GM18909 (cell line): Measurements from ENCODE around the gene TRPV5.

Experiments
- ATAC-seq: cut with Tn5 transposase; IDR thresholded peaks from one replicate; pipeline ENCODE4 v1.9.1; 2021; ENCODE audit warnings: mild to moderate bottlenecking; ENCODE audit not compliant: unreplicated experiment, poor library complexity

Gene TRPV5

DNA sequence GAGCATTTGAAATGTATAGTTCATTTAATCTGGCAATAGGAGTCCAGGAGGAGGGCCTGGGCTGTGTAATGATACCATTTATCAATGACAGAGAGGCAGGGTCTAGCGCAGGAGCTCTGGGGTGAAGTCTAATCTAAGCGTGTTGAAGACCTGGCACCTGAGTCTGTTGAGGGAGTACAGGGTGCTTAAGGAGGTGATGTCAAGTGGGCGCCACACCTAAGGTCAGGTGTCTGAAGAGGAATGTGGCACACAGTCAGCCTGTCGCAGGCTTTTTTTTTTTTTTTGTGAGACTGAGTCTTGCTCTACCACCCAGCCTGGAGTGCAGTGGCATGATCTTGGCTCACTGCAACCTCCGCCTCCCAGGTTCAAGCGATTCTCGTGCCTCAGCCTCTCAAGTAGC lies 8.0 kb upstream of the TRPV5 start:
- no peak for ATAC-seq

DNA sequence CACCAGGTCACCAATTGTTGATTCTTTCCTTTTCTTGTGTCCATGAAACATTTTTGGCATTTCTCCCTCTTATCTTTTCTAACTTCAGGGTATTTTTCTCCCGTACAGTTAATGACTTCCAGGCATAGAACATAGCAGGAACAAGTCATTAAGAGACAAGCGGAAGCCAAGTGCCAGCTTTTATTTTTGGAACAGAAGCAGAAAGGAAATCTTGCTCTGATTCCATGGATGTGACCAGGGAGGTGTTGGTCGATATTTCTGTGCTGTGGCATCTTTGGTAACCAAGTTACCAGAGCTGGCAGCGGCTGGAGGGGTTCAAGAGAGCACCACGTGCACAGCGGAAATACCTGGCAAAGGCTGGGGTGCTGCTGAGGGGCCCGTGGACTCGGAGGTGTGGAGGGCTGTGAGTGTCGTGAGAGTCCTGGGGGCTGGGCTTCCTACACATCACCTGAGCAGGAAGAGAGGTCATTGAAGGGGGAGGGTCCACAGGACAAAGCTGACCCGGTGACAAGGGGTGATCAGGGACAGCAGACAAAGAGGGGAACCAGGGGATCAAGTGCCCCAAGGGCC lies 7.5 kb upstream of the TRPV5 start:
- no peak for ATAC-seq

DNA sequence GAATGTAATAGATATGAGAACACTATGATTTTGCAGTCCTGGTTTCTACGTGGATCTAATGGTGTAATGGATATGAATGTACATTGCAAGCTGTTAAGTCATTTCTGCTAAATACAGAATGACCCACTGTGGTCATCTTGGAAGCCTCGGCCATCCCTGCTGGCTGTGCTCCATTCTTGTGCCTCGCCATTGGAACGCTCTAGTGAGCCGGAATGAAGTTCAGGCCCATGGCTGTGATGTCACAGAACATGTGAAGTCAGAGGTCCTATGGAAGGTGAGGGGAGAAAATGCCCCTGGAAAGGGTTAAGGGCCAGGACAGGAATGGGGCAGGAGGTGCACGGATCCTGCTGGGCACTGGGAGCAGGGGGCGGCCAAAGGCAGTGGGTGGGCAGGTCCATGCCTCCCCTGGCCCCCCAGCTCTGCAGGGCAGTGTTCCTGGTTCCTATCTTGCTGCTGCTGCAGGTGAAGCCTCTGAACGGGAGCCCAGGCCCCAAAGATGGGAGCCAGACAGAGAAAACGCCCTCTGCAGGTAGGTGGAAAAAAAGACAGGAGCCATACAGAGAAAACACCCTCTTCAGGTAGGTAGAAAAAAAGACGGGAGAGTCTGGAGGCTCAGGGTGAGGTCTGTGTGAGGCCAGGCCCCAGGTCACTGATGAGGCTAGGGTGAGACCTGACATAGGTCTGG lies 5.8 kb upstream of the TRPV5 start, which contains the start of gene LLCFC1:
Gene LLCFC1 (plus strand): TSS at position 259 of the 685 bp plus-strand sequence. CDS start 138 bp downstream, at position 397.
- ATAC-seq: no peak

DNA sequence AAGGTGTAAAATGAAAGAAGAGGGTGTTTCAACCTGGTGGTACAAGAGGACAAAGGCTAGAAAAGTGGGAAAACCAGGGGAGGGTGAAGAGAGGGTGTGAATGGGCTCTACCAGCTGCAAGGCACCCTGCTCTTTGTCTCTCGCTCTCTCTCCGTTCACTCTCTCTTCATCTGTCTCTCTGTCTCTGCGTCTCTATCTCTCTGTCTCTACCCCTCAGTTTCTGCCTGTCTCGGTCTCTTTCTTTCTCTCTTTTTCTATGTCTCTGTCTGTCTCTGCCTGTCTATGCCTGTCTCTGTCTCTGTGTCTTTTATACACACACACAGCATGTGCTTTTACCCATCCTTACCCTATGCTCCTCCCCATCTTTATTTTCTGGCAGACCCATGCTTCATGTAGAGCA lies 5.1 kb upstream of the TRPV5 start:
- no peak for ATAC-seq

DNA sequence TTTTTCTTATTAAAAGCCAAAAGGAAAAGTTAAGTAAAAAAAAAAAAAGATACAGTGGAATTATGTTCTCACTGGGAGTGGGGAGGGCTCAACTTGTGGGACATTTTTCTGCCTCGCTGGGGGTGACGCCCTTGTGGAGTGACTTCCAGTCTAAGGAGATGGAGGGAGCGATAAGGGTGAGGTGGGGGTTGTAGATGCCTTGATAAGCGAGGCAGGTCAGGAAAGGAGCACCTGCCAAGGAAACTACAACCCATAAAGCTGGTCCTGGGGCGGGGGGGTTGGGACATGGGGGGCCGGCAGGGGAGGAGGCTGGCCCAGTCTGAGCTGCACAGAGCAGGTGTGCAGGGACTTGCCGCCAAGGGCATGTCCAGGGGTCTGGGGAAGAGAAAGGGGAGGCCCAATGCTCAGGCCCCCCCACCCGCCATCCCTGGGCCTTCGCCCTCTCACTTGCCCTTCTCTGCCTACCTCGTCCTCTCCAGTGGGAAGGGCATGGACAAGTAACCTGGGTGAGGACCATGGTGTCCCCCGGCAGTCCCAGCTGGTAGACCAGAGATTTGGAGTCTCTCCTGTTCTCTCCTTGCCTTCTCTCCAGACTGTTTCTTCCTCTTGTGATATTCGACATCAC lies 2.5 kb upstream of the TRPV5 start:
- no peak for ATAC-seq

DNA sequence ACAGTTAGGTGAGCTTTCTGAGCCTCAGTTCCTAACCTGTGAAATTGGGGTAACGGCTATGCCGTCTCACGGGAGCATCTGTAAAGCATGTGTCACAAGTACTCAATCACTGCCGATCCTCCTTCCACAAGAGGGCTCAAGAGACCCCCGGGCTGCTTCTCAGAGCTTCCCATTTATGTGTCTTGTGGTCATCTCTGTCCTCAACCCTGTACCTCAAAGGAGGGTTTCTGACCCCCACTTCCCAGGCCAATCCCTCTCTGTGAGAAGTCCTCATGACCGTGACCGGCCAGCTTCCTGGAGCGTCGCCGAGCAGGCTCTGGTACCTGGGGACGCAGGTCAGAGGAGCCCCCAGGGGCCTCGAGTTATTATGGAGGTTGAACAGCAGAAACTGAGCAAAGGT lies 510 bp upstream of the TRPV5 start:
- no peak for ATAC-seq

DNA sequence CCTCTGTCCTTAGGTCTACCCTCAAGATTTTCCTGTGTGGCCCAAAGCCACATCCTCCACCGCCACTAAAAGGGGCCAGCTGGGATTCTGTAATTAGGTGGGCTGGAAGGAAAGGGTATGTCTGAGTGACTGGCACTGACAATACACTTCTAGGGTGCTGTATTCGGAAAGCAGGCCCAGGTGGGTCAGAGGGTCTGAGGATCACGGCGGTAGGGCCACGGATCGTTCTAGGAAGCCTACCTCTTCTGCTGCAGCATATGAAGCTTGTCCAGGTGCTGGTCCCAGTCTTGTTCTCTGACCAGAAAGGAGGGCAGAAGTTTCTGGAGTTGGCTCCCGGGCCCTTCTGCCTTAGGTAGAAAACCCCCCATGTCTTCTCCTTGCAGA lies 462 bp downstream of the TRPV5 start:
- no peak for ATAC-seq

DNA sequence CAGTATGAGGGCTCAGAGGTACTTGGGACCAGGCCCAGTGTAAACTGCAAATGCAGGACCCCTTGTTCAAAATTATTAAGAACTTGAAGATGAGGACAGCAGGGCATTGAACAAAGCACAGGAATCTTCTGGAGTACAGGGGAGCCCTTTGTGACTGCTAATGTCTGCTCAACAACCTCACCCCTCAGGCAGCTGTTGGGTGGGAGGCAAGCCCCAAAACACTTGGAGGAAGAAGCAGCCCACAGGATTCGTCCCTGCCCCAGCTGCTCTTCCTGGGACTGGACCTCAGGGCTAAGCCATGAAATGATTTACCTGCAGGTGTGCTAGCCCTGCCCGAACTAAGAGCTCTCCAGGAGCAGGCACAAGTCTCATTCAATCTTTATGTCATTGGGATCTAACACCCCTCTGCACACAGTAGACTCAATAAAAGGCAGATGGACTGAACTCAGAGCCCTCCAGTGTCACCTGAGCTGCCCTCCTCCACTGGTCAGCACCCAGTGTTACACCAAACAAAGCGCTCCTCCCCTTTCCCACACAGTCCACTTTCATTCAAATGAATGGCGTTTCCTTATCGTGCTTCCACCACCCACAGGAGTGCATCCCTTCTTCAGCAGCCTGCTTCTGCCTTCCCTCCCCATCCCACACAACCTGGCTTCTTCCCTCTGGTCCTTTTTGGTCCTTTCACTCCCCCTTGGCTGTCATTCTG lies 1.0 kb downstream of the TRPV5 start:
- no peak for ATAC-seq

DNA sequence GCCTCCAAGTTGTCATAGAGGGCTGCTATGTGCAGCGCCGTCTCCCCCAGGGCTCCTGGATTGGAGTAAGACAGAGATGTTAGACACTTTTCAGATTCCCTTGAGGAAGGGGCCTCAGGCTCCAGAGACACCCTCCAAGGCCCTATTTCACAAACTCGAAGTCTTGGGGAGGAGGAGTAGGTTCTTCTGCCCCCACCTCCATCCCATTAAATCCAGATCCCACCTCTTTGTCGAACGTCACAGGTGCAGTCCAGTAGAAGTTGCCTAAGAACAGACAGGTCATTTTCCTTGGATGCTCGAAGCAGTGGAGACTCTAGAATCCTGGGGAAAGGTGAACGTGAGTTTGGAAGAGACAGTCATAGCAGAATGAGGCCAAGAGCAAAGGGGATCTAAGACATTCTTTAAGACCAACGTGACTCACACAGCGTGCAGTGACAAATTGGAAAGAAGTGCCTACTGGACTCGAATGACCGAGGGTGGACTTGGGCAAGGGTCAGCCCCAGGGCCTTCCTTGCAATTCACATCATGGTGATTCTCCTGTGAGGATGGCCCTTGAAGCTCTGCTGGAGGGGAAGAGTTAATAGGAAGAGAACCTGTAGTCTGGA lies 3.3 kb downstream of the TRPV5 start:
- ATAC-seq: no peak

DNA sequence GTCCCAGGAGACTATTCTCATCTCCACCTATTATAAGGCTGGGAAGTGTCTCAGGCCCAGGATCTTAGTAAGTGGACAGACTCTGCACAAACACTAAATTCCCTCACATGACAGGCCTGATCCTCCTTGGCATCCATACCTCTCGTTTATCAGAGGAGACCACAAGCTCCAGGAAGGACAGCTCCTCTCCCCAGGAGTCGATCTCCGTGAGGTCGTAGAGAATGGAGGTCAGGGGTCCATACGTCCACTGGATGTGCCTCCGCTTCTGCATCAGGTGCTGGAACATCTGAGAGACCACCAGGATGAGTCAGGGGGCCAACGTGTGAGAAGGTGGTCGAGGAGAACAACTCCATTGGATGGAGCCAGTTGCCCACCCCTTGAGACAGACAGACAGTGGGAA lies 5.6 kb downstream of the TRPV5 start:
- ATAC-seq: no peak

DNA sequence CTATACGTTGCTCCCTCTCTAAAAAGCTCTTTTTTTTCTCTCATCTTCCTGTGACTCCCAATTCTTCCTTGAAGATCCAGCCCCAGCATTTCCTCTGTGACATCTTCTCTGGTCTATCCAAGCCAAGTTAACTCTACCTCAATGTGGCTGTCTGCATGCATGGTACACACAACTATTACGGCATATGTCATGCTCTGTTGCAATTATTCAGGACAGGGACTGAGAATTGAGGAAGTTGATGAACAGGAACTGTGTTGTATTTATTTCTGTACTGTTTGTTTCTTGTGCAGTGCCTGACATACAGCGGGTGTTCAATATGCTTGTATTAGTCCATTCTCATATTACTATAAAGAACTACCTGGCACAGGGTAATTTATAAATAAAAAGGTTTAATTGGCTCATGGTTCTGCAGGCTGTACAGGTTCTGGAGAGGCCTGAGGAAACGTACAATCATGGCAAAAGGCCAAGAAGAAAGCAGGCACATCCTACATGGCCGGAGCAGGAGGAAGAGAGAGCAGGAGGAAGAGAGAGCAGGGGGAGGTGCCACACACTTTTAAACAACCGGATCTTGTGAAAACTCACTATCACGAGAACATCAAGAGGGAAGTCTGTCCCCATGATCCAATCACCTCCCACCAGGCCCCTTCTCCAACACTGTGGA lies 6.3 kb downstream of the TRPV5 start:
- ATAC-seq: no peak

DNA sequence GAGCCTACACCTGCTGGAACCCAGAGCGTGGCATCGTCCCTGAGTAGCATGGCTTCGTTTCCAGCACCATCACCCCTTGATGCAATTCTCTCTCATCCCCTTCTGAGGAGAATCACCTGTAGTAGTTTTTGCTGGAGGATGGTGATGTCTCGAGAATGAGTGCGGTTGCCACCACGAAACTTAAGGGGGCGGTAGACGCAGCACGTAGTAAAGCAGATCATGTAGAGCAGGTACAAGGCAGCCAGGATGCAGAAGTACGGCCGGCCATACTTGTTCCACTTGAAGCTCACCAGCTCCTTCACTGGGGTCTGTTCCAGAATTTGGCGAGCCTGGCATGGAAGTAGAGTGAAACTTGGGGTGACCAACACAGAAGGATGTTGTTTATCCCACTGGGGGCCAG lies 8.1 kb downstream of the TRPV5 start:
- ATAC-seq: no peak

DNA sequence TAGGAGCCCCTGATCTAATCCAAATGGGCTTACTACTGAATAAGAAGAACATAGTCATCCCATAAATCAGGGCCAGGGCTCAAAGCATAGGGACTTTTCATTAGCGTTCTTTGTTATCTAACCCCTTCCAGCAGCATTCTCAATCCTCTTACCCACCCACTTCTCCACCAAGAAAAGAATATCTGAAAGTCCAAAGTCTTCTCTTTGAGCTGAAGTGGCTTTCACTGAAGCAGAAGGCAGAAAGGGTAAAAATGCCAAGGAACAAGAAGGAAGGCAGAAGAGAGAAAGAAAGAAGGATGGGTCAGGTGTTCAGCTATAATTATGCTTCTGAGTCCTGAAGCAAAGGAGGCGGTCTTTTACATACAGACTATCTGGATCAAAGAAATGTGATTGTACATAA lies 10.2 kb downstream of the TRPV5 start:
- ATAC-seq: no peak

DNA sequence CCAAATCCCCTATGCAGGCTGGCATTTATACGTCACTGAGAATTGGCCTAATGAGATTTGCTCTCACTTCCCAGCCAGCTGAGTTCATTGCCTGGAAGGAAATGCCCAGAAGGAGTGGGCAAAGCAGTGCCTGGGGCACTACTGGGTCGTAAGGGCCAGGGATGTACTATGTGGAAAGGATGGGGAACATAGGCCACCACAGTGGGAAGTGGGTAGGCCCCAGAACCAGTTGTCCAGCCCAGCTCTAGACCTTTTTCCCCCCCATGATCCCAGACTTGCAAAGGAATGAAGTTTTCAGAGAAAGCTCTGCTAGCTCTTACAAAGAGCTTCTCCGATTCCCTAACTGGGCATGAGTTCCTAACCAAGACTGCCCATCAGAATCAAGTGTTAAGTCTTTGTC lies 13.9 kb downstream of the TRPV5 start:
- ATAC-seq: no peak

DNA sequence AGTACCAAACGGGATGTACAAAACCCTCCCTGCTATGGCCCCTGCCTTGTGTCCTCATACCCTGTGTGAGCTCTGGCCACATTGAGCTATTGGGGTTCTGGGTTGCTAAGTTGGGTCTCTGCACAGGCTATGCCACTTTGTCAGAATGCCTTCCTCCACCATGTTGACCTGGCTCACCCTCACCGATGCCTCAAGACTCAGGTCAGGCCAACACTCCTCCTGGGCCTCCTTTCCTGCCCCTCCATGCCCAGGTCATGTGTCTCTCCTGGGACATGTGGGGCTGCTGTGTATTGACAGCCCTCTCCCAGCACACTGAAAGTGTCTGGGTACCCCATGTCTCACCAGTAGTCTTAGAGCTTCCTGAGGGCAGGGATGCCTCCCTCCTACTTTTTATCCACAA lies 14.6 kb downstream of the TRPV5 start:
- ATAC-seq: no peak

DNA sequence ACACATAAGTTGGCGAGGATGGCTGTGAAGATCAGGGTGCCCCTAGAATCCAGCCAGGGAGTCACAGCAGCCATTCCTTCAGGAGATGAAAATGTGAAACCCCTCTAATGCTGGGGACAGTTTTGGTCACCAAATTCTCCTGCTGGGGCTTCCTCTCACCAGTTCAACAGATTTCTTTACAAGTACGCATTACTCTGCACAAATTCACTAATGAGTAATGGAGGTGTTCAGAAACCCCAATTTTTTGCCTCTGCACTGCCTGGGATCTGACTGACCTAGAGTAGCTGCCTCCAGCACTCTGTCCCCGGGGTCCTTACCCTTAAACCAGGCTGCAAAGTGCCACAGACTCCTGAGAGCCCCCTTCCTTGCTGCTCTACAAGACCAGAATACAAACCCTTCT lies 16.1 kb downstream of the TRPV5 start:
- ATAC-seq: no peak

DNA sequence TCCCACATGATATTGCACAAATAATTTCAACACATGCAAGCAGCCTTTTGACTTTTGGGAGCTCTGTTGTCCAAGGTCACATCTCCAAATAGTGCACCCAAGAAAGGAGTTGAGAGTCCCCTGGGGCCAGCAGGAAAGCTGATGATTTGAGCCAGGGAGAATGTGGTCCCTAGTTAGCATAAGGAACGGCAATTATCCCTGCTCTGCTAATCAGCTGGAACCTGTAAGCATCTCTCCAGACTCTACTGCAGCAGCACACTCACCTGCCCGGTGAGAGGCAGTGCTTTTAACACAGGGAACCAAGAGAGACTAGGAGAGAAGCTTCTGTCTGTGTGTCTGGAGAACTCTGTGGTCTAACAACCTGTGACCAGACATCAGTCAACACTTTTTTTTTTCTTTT lies 17.0 kb downstream of the TRPV5 start:
- ATAC-seq: no peak

DNA sequence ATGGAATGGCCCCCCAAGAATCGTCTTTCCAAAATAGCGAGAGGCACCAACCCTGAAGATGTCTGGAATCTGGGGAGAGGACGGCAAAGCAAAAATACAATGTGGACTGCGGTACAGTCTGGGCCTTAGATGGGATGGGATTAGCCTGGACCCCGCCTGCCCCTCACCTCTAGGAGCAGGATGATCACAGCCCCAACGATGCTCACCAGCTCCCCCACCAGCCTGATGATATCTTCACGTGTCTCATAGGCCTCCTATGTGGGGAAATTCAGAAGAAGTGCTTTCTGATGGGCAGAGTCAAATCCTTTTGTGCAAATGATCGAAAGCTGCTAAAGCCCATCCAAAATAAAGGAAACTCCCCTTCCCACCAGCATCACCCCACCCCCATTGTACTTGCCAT lies 18.2 kb downstream of the TRPV5 start:
- ATAC-seq: no peak

DNA sequence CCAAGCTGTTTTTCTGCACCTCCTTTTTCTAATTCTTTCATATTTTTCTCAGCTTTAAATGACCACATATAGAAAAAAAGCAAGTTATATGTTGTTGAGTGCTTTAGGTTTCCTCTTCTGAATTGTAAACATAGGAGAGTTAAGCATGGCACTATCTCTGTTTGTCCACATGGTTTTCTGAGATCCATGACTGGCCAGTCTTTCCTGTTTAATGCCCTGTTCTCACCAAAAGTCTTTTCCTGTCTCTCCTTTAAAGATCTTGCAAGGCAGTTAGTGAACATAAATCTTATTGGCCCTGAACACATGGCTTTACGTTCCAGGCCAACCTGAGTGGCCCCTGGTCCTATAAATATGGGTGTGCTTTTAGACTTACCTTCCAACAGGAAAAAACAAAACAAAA lies 19.4 kb downstream of the TRPV5 start:
- ATAC-seq: no peak

DNA sequence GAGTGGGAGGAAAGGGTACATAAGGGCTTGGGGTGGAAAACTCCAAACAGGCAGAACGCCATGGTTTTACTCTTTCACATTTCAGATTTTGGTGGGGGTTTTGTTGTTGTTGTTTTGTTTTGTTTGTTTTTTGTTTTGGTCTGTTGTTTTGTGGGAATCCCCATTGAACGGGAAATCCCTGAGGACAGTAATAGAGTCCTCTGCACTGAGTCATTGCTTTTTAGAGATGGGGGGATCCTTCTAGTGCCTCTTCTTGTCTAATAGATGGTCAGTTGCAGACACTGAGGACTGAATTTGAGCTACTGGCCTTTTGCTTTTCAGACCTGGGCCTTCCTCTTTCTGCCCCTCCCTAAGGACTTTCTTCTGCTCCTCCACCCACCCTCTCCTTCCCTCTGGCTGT lies 20.0 kb downstream of the TRPV5 start:
- ATAC-seq: no peak

DNA sequence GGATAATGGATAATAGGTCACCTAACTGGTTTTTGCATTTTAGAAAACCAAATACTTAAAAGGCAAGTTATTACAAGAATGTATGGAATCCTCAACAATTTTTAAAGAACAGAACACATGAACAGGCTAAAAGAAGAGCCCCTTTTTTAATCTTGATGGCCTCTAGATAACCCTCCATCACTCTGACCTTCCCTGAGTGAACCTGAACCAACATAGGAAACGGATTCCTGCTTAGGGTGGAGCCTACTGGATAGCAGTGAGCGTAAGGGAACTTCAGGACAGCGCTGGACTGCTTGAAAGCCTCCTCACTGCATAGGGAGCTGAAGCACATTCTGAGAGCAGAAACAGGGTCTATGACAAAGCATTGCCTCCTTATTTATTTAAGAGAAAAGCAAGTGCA lies 20.5 kb downstream of the TRPV5 start:
- ATAC-seq: no peak
